A549 (cell line): ENCODE measurements around the gene ZNF497. TPM values are rescaled to one million over a fixed set of nuclear protein-coding genes. Genes with fewer than 3 reads are reported as not detected.

Experiments used
- ATAC-seq, 2 experiments: fragments of 200-7000 bp in 1 of 2; fragments of >200 bp in 1 of 2; cut with Nextera tagmentation in 1 of 2; cut with Tn5 transposase in 1 of 2; 3 replicates each; pipeline versions ENCODE4 v1.8.0 to v1.9.1; 2018 to 2020; ENCODE audit warnings: mild to moderate bottlenecking in 1 of 2, moderate library complexity in 1 of 2
- CTCF ChIA-PET: fragments of 300-600 bp; sonication (Branson Sonifier 250); formaldehyde crosslinking; extraction: SDS; loops from one replicate; lab custom pipeline; 2021; ENCODE audit warnings: antibody characterized with exemption, inconsistent platforms; lab: Yijun Ruan, JAX
- POLR2A ChIA-PET: fragments of 350-600 bp; formaldehyde crosslinking; extraction: SDS; loops from one replicate; lab custom pipeline; 2021; ENCODE audit warnings: antibody characterized with exemption, inconsistent platforms; lab: Yijun Ruan, JAX
- DNase-seq, 2 experiments: peaks; one replicate each; pipeline versions ENCODE4 v3.0.0 to v3.0.0-alpha.2; 2011 to 2016; ENCODE audit warnings: low read depth in 1 of 2, low spot score in 1 of 2
- FAIRE-seq: peaks from 2 replicates; lab custom pipeline; 2011; peaks lifted over from hg19 to GRCh38; lab: Jason Lieb, UNC
- H3K27ac ChIP-seq, 2 experiments: fragments of >200 bp; sonication (Bioruptor Twin); formaldehyde crosslinking; 3 replicates each; pipeline ENCODE4 v1.5.1; 2016 to 2017
- H3K4me1 ChIP-seq: fragments of >200 bp; sonication (Bioruptor Twin); formaldehyde crosslinking; 3 replicates; pipeline ENCODE4 v1.6.1; 2016
- H3K4me2 ChIP-seq: fragments of >200 bp; sonication (Bioruptor Twin); formaldehyde crosslinking; 3 replicates; pipeline ENCODE4 v1.6.1; 2016
- H3K4me3 ChIP-seq: fragments of >200 bp; sonication (Bioruptor Twin); formaldehyde crosslinking; 3 replicates; pipeline ENCODE4 v1.5.1; 2016
- H3K9me3 ChIP-seq: fragments of >200 bp; sonication (Bioruptor Twin); formaldehyde crosslinking; 3 replicates; pipeline ENCODE4 v1.6.1; 2016
- CEBPB ChIP-seq, 2 experiments: fragments of >200 bp in 1 of 2; sonication (Bioruptor Twin) in 1 of 2; formaldehyde crosslinking in 1 of 2; IDR thresholded peaks; 2 replicates each; pipeline ENCODE4 v1.6.1; 2012 to 2016
- CHD2 ChIP-seq: fragments of 150-350 bp; IDR thresholded peaks from 2 replicates; pipeline ENCODE4 v1.6.1; 2014; ENCODE audit warnings: low read length; ENCODE audit not compliant: partially characterized antibody
- ELK1 ChIP-seq: fragments of 150-350 bp; IDR thresholded peaks from 2 replicates; pipeline ENCODE4 v1.6.1; 2014; ENCODE audit warnings: low read depth, mild to moderate bottlenecking, low read length
- FOSL2 ChIP-seq, 2 experiments: fragments of 450-650 bp in 1 of 2; fragments of >200 bp in 1 of 2; sonication (Bioruptor Twin) in 1 of 2; formaldehyde crosslinking; IDR thresholded peaks; 2 replicates each; pipeline versions ENCODE4 v1.5.0 to v1.6.1; 2016 to 2020; ENCODE audit warnings: mild to moderate bottlenecking in 1 of 2, moderate library complexity in 1 of 2
- FOXS1 ChIP-seq: fragments of 250-450 bp; sonication (Bioruptor Pico); IDR thresholded peaks from 2 replicates; pipeline ENCODE4 v1.5.0; 2020; ENCODE audit warnings: mild to moderate bottlenecking, moderate library complexity
- HOXA7 ChIP-seq: fragments of 250-450 bp; sonication (Bioruptor Pico); IDR thresholded peaks from 2 replicates; pipeline ENCODE4 v1.5.0; 2020; ENCODE audit warnings: mild to moderate bottlenecking, moderate library complexity
- HOXB13 ChIP-seq: fragments of 250-450 bp; sonication (Bioruptor Pico); IDR thresholded peaks from 2 replicates; pipeline ENCODE4 v1.5.0; 2020; ENCODE audit warnings: low read depth, mild to moderate bottlenecking, moderate library complexity
- HOXB5 ChIP-seq: fragments of 250-450 bp; sonication (Bioruptor Pico); IDR thresholded peaks from 2 replicates; pipeline ENCODE4 v1.5.0; 2020; ENCODE audit warnings: mild to moderate bottlenecking, moderate library complexity
- JUN ChIP-seq, 2 experiments: fragments of >200 bp; sonication (Bioruptor Twin); formaldehyde crosslinking; IDR thresholded peaks; 2 replicates in 1 of 2; 3 replicates in 1 of 2; pipeline ENCODE4 v1.6.1; 2016 to 2017
- JUNB ChIP-seq: fragments of >200 bp; sonication (Bioruptor Twin); formaldehyde crosslinking; IDR thresholded peaks from 2 replicates; pipeline ENCODE4 v1.6.1; 2016
- KDM1A ChIP-seq: fragments of 200-600 bp; sonication (generic); IDR thresholded peaks from 2 replicates; pipeline ENCODE4 v1.6.1; 2016; ENCODE audit warnings: low read depth, mild to moderate bottlenecking
- MAFK ChIP-seq: fragments of 450-650 bp; IDR thresholded peaks from 2 replicates; pipeline ENCODE4 v1.6.1; 2014; ENCODE audit not compliant: partially characterized antibody
- MYC ChIP-seq: IDR thresholded peaks from 2 replicates; pipeline ENCODE4 v1.6.1; 2012; ENCODE audit warnings: mild to moderate bottlenecking, inconsistent platforms, low read length, improper control_type of control experiment, borderline replicate concordance
- NPAS2 ChIP-seq: fragments of 250-450 bp; sonication (Bioruptor Pico); IDR thresholded peaks from 2 replicates; pipeline ENCODE4 v1.8.0; 2022; ENCODE audit warnings: mild to moderate bottlenecking, moderate library complexity, borderline replicate concordance
- NR3C1 ChIP-seq: fragments of >200 bp; sonication (Bioruptor Twin); formaldehyde crosslinking; IDR thresholded peaks from 3 replicates; pipeline ENCODE4 v1.6.1; 2017
- PBX3 ChIP-seq: IDR thresholded peaks from 2 replicates; pipeline ENCODE4 v1.6.1; 2012
- POLR2A ChIP-seq: IDR thresholded peaks from 2 replicates; pipeline ENCODE4 v1.6.1; 2012; ENCODE audit warnings: mild to moderate bottlenecking, low read length
- POLR2AphosphoS2 ChIP-seq: conservative IDR thresholded peaks from 2 replicates; pipeline ENCODE4 v1.6.1; 2012; ENCODE audit warnings: low read length, improper control_type of control experiment, inconsistent platforms
- RARB ChIP-seq: fragments of 250-450 bp; sonication (Bioruptor Pico); IDR thresholded peaks from 2 replicates; pipeline ENCODE4 v1.8.0; 2021; ENCODE audit warnings: mild to moderate bottlenecking, moderate library complexity
- RFX5 ChIP-seq: fragments of 450-650 bp; IDR thresholded peaks from 2 replicates; pipeline ENCODE4 v1.7.1; 2014; ENCODE audit warnings: antibody characterized with exemption, mild to moderate bottlenecking, moderate library complexity
- RNF2 ChIP-seq: fragments of 200-600 bp; sonication (generic); IDR thresholded peaks from 2 replicates; pipeline ENCODE4 v1.6.1; 2016; ENCODE audit warnings: low read depth, mild to moderate bottlenecking, antibody characterized with exemption, moderate library complexity, borderline replicate concordance
- SREBF2 ChIP-seq: fragments of 450-650 bp; IDR thresholded peaks from 2 replicates; pipeline ENCODE4 v1.6.1; 2014; ENCODE audit warnings: mild to moderate bottlenecking, moderate library complexity
- TFCP2L1 ChIP-seq: fragments of 250-450 bp; sonication (Bioruptor Pico); IDR thresholded peaks from 2 replicates; pipeline ENCODE4 v1.5.0; 2021; ENCODE audit warnings: mild to moderate bottlenecking
- ZC3H11A ChIP-seq: fragments of 450-650 bp; IDR thresholded peaks from 2 replicates; pipeline ENCODE4 v1.6.1; 2014; ENCODE audit warnings: antibody characterized with exemption, mild to moderate bottlenecking
- ZFP36 ChIP-seq: fragments of 450-650 bp; IDR thresholded peaks from 2 replicates; pipeline ENCODE4 v1.6.1; 2014; ENCODE audit warnings: borderline replicate concordance; ENCODE audit not compliant: partially characterized antibody
- ZSCAN20 ChIP-seq: fragments of 250-450 bp; sonication (Bioruptor Pico); IDR thresholded peaks from 2 replicates; pipeline ENCODE4 v1.8.0; 2022; ENCODE audit warnings: mild to moderate bottlenecking, moderate library complexity
- WGBS: methylation state at CpG from one replicate; pipeline ENCODE4 v1.1.6; 2017; ENCODE audit errors: missing lambda C conversion rate; 5-methylcytosine and 5-hydroxymethylcytosine counted together
- polyA plus RNA-seq, 4 experiments: library from polyadenylated mRNA; depleted of rRNA in 3 of 4; stranded (reverse); fragments of >200 nt; fragmentation: RNase III in 1 of 4; extraction: RNeasy Plus Mini Kit Qiagen cat#74134 plus additional on column Dnase treatment in 1 of 4; gene quantifications; 2 replicates in 3 of 4; 3 replicates in 1 of 4; pipeline ENCODE4 v1.2.3, GENCODE V29; 2011 to 2017
- TF ChIP-seq, protein P1 (sequence below): fragments of 250-450 bp; sonication (Bioruptor Pico); IDR thresholded peaks from 2 replicates; pipeline ENCODE4 v1.5.0; 2020; ENCODE audit warnings: low read depth, mild to moderate bottlenecking, moderate library complexity
- TF ChIP-seq, protein P2 (sequence below): fragments of 250-450 bp; sonication (Bioruptor Pico); IDR thresholded peaks from 2 replicates; pipeline ENCODE4 v1.5.0; 2021; ENCODE audit warnings: mild to moderate bottlenecking, moderate library complexity, borderline replicate concordance

The ZNF497 gene
- polyA plus RNA-seq, 2 of the 4 experiments (the other 2 are of a cell fraction), result 1.1 to 2.0 TPM

DNA sequence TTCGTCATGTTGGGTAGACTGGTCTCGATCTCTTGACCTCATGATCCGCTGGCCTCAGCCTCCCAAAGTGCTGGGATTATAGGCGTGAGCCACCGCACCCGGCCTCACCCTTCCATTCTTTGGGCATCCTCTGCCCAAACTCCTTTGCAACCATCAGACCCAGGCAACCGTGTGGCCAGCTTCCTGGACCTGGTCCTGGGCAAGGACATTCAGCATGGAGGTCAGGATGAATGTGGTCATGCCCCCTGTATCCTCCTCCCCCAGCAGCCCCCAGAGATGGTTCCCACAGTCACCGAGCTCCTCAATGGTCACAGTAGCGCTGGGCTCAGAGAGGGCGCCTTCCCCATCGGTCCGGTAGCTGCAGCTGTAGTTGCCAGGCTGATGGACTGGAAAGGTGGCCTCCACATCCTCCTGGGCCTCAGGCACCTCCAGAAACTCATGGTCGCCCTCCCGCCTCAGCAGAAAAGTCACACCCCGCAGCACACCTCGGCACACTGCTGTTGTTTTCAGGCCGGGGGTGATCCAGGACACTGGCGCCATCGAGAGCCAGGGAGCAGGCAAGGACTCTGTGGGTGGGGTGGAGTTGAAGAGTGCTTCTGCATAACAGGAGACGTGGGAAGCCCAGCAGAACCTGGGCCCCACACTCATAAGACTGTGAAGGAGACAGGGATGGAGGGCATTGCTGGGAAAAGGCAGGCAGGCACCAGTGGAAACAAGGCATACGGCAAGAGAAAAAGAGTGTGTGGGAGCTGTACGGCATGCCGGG lies 10.4 kb downstream of the ZNF497 start (continued):
- TF ChIP-seq PBX3 (no peak), HOXB5 (CRISPR knock-in tag) (no peak)

DNA sequence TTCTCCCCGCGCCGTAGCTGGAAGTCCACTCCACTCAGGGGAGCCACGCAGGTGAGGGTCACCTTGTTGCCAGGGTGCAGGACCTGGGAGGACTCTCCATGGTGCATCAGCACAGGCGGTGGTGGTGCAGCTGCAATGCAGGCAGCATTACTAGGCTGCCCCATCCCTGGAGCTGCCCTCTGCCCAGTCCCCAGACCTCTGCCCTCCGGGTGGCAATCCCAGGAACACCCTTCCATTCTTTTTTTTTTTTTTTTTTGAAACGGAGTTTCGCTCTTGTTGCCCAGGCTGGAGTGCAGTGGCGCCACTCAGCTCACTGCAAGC lies 11.0 kb downstream of the ZNF497 start:
- ATAC-seq (no peak), FAIRE-seq (no peak), DNase-seq (no peak)
- H3K9me3 ChIP-seq, result peaks cover 6% of the 10 kb centered on the region; the same call in 1 of the 3 replicates
- TF ChIP-seq, protein P1, sequence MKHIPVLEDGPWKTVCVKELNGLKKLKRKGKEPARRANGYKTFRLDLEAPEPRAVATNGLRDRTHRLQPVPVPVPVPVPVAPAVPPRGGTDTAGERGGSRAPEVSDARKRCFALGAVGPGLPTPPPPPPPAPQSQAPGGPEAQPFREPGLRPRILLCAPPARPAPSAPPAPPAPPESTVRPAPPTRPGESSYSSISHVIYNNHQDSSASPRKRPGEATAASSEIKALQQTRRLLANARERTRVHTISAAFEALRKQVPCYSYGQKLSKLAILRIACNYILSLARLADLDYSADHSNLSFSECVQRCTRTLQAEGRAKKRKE, result no peak
- TF ChIP-seq FOXS1 (CRISPR knock-in tag) (no peak), CEBPB (IDR thresholded peaks at IDR 0.05) (no peak), MAFK (no peak), TFCP2L1 (CRISPR knock-in tag) (no peak), FOSL2 (IDR thresholded peaks at IDR 0.05) (no peak), FOSL2 (CRISPR knock-in tag; IDR thresholded peaks at IDR 0.05) (no peak), HOXB13 (CRISPR knock-in tag) (no peak), JUN (IDR thresholded peaks at IDR 0.05) (no peak), RARB (CRISPR knock-in tag) (no peak), JUNB (no peak), RFX5 (no peak), ZFP36 (no peak), ELK1 (no peak), ZSCAN20 (CRISPR knock-in tag) (no peak)
- TF ChIP-seq, protein P2, sequence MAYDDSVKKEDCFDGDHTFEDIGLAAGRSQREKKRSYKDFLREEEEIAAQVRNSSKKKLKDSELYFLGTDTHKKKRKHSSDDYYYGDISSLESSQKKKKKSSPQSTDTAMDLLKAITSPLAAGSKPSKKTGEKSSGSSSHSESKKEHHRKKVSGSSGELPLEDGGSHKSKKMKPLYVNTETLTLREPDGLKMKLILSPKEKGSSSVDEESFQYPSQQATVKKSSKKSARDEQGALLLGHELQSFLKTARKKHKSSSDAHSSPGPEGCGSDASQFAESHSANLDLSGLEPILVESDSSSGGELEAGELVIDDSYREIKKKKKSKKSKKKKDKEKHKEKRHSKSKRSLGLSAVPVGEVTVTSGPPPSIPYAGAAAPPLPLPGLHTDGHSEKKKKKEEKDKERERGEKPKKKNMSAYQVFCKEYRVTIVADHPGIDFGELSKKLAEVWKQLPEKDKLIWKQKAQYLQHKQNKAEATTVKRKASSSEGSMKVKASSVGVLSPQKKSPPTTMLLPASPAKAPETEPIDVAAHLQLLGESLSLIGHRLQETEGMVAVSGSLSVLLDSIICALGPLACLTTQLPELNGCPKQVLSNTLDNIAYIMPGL (CRISPR knock-in tag), result no peak
- no peak overlapping the region for H3K27ac ChIP-seq
- H3K4me2 ChIP-seq, result no peak overlapping the region
- ChIA-PET POLR2A (interaction anchor here (3.4 kb wide), 1 partner anchor 11 kb away, joined by 13 read pairs; the partner anchor contains the start of gene ZNF497), CTCF (no interaction called here)
- H3K4me1 ChIP-seq, result 0 out of 3 replicates have a peak, but pooled peaks cover 8% of the 10 kb centered on the region
- 90% methylated on average over 9 of the region's 9 CpGs for WGBS
- H3K4me3 ChIP-seq, result no peak overlapping the region

GRCh38 chr19:58350871-58351557 lies 11.5 kb downstream of the ZNF497 start:
- 89% methylated on average over 33 of the region's 34 CpGs for WGBS
- Histone ChIP-seq H3K4me2 (no peak overlapping the region), H3K27ac (no peak overlapping the region), H3K9me3 (peaks cover 9% of the 10 kb centered on the region; the same call in 1 of the 3 replicates), H3K4me1 (0 out of 3 replicates have a peak, but pooled peaks cover 8% of the 10 kb centered on the region), H3K4me3 (no peak overlapping the region)
- ATAC-seq, result no peak
- DNase-seq, result no peak
- POLR2A ChIA-PET, result interaction anchor here (1.4 to 3.4 kb wide), 2 partner anchors 11 kb away, joined by 3 to 13 read pairs; partner anchors contain the start of gene ZNF497
- no peak for FAIRE-seq
- CTCF ChIA-PET, result no interaction called here
- TF ChIP-seq HOXA7 (CRISPR knock-in tag), result no peak
- TF ChIP-seq KDM1A, result no peak
- TF ChIP-seq ZSCAN20 (CRISPR knock-in tag), result no peak
- TF ChIP-seq CHD2, result no peak
- no peak for TF ChIP-seq SREBF2
- no peak for TF ChIP-seq ZC3H11A
- TF ChIP-seq NPAS2 (CRISPR knock-in tag), result no peak
- no peak for TF ChIP-seq HOXB5 (CRISPR knock-in tag)
- TF ChIP-seq POLR2A, result no peak
- TF ChIP-seq, protein P2 (CRISPR knock-in tag), result no peak
- TF ChIP-seq FOSL2 (IDR thresholded peaks at IDR 0.05), result no peak
- TF ChIP-seq FOSL2 (CRISPR knock-in tag; IDR thresholded peaks at IDR 0.05), result no peak
- TF ChIP-seq NR3C1, result no peak
- no peak for TF ChIP-seq RNF2
- TF ChIP-seq POLR2AphosphoS2, result no peak
- no peak for TF ChIP-seq MYC
